Muscle of back (tissue), 11 donors: ENCODE measurements around the gene FOXA2. TPM values are rescaled to one million over a fixed set of nuclear protein-coding genes. Genes with fewer than 3 reads are reported as not detected.

Experiments used
- DNase-seq, 3 donors: peaks; one replicate each; pipeline versions ENCODE4 v3.0.0 to v3.0.0-alpha.2; 2013
- polyA plus RNA-seq, 10 donors: library from polyadenylated mRNA; unstranded; fragments of 120-200 nt; gene quantifications; one replicate each; pipeline ENCODE4 v1.2.1, GENCODE V29; 2013; ENCODE audit not compliant: insufficient read length in 10 of 10

Gene FOXA2
- polyA plus RNA-seq, 10 donors, result not detected

- DNase-seq, result no peak
Observed at GRCh38 chr20:22584922-22585785, 782 bp upstream of the FOXA2 start.

GRCh38 chr20:22583773-22584521 lies 425 bp downstream of the FOXA2 start:
- DNase-seq, result no peak

DNA sequence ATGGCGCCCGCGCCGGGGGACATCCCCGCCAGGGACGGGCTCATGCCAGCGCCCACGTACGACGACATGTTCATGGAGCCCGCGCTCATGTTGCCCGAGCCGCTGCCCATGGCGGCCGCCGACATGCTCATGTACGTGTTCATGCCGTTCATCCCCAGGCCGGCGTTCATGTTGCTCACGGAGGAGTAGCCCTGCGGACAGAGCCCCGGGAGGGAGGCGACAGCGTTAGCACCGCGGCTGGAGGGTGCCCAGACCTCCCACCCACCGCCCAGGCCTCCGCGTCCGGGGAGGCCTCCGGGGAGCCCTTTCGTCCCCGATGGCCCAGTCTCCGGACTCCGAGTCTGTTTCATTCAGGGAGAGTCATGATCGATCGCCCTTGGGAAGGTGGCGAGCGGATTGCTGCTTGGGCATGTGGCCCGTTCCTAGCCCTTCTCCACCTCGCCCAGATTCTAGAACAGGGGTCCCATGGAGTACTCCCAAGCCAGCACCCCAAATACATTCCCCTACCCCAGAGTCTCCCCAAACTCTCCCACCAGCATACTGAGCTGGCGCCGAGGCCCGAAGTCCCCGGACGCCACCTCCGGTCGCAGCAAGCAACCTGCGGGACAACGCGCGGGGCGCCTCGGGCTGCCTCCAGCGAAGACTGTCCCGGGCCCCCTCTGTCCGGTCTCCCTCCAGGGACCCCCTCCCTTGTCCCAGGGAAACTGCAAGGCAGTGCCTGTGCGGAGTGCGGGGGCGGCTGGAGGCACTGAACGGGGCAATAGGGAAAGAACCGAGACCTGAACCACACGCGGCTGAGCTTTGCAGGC lies 1.2 kb downstream of the FOXA2 start:
- DNase-seq, result no peak

DNA sequence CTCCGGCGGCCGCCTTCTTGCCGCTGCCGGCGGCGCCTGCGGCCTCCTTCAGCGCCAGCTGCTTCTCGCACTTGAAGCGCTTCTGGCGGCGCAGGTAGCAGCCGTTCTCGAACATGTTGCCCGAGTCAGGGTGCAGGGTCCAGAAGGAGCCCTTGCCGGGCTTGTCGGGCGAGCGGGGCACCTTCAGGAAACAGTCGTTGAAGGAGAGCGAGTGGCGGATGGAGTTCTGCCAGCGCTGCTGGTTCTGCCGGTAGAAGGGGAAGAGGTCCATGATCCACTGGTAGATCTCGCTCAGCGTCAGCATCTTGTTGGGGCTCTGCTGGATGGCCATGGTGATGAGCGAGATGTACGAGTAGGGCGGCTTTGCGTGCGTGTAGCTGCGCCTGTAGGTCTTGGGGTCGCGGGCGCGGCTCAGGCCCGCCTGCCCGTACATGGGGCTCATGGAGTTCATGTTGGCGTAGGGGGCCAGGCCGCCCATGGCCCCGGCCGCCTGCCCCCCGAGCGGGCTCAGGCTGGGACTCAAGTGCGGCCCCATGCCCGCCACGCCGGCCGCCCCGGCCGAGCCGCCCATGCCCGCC lies 1.9 kb downstream of the FOXA2 start:
- no peak for DNase-seq

GRCh38 chr20:22581437-22582385 lies 2.7 kb downstream of the FOXA2 start:
- no peak for DNase-seq

DNA sequence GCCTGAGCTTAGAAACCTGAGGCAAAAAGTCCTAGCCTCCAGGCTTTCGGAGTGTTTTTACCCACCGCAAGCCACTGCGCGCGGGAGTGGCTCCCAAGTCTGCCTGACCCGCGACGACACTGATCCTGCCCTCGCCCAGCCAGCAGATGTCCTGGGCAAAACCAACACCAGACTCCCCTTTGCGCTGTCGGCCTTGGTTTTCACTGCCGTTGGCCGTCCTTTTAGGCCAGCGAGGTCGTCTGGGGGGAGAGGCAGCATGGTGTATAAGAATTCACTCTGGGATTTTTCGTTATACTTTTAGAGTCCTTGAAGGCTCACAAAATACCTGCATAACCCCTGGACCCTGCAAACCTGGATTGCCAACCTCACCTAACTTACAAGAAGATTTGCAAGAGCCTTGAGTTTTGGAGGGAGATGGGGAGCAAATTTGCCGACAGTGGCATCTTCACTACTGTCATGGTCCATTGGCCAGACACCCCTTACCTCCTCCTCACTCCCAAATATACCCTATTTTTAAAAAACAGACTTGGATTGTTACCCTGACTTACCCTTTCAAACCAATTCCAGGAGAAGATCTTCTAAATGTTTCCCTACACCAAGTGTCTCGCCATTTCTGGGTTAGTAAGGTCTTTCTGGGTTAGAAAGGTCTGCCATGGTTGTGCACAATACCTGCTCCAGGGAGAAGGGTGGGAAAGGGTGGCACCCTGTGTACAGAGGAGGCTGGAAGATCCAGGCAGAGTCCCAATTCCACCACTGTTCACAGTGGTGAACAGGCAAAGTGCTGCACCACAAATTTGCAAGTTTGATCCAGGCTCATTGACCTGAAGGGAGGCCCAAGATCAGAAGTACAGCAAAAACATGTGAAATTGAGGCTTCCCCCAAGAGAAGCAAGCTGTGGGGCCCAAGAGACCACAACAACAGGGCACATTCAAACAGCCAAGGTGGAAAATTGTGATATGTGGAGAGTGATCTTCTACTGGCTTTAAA lies 4.4 kb downstream of the FOXA2 start:
- no peak for DNase-seq

GRCh38 chr20:22579119-22579427 lies 5.3 kb downstream of the FOXA2 start:
- no peak for DNase-seq

- no peak for DNase-seq
Observed at GRCh38 chr20:22578221-22579118, 5.9 kb downstream of the FOXA2 start.

GRCh38 chr20:22577515-22578220 lies 6.7 kb downstream of the FOXA2 start:
- DNase-seq, result no peak

DNA sequence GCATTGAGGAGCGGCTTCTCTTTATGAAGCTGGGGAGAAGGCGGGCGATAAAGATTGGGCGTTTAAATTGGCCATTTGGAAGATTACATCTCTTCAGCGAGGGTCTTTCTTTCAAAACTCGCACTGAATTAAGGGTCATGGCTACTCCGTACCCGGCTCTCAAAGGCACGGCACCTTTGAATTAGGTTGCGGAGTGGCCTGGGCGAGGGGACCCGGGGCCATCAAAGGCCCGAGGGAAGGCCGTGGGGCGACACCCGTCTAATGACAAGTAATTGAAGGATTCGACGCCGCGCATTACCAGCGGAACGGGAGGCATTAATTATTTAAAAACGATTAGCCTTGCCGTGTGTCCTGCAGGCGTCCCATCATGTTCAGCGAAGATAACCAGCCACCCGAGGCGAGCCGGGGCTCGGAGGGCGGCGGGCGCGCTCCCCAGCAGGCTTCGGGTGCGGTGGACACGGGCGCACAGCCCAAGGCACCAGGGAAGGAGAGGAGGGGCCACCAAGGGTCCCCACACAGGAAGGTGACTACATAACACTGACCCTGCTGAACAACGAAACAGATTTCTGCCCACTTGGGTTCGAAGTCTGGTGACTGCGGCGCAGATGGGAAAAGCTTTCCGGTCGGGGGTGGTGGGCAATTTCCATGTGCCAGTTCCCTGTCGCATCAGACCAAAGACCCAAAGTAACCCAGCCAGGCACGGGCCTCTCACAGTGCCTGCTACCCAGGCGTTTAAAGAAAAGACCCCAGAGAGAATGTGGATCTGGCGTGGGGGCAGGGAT lies 7.4 kb downstream of the FOXA2 start:
- no peak for DNase-seq

GRCh38 chr20:22576273-22576672 lies 8.1 kb downstream of the FOXA2 start:
- no peak for DNase-seq

- DNase-seq, result no peak
Observed at GRCh38 chr20:22575737-22576136, 8.6 kb downstream of the FOXA2 start.

DNA sequence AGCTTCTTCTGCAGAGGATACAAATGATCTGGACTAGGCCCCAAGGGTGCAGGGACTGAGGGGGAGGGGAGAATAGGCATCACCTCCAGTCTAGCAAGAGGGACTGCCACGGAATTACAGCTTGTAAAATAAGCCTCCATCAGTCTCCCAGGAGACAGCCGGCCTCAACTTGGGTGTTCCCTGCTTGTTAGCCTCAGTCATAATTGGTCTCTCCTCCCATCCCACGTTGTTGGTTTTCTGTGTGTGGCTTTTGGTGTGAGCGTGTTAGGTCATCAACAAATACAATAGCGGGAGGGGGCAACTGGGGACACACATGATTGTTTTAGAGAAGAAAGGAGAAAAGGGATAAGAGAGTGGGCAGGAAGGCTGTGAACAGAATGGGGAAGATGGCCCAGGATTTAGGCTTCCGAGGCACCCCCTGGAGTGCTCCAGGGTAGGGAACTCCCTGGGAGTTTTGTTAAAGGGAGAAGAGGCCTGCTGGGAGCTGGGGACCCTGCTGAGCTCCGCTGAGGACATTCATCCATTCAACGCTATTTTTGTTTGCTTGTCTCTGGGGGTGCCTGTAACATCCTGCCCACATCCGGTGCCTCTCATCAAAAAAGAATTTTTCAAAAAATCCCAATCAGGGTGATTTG lies 9.2 kb downstream of the FOXA2 start:
- DNase-seq, result peak in 1 of 3 donors; percentile 1

DNA sequence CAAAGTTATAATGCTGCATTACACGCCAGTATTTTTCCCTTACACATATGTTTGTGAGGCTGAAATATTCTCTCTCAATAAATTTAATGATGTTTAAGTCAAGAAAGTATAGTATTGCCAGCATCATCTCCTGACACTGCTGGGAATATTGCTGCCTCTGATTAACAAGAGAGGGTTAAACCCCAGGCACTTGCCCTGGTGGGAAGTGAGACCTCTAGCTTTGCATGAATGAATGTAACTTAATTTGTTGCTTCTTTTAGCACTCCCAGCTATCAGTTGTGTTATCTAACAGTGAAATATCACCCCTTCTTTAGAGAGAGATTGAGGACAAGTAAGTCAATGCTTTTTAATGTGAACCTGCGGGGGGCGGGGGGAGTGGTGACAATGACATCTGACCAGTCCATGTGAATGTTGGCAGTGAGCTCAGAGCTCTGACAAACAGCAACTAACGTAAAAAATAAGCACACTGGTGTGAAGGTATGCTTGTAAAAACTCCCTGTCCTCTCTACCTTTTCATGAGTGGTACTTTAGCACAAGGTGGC lies 9.8 kb downstream of the FOXA2 start:
- DNase-seq, result no peak

DNA sequence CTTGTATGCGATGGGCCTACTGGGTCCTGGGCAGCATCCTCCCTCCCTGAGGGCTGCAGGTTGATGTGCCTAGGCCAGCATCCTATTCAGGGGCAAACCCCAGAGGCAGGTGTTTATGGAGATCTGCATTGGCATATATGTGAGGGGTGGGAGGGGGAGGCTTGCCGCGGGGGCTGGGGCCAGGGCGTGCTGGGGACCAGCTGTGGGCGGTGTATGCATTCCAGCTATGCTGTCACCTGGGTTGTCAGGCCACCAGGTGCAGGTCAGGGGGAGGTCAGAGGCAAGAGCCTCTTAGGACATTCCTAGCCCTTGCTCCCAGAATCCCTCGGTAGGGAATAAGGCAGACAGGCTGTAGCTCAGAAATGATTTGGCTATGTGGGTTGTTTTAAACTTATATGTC lies 11.9 kb downstream of the FOXA2 start:
- no peak for DNase-seq

DNA sequence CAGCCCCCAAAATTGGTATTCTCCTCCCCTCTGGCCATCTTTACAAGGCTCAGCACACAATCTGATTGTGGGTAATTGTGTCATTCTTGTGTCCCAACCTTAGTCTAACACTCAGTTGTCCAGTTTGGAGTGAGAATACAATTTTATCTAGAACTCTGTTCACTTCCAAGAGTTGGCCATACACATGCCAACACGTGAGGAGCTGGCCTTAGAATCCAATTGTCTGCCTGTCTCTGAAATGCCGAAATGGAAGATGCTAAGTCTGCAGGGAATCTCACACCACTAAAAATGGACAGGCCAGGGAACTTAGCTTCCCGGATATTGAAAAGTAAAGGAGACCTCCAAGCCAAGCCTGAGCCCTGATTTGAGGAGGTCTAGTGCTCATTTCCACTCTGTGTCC lies 12.3 kb downstream of the FOXA2 start:
- no peak for DNase-seq
